ENCODE data around the gene PCDH12.

The PCDH12 gene

DNA sequence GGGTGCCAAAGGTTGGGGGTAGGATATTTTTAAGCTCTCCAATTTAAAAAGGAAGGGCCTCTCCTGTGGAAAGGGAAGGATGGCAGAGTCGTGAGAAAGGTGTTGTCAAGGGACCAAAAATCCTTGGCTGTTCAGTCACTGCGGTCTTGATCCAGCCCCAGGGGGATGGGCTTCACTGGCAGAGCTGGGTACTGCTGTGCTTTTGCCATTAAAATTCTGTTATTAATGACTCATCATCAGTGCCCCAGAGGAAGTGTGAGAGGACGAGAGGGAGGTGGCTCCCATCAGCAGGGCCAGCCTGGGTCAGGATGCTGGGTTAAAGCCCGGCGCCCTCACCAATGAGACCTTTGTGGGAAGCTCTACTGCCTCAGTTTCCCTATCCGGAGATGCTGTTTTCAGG, 16.7 kb downstream of the PCDH12 start:
- DNase-seq (ENCODE audit: extremely low read depth in 1 of 2, low read depth in 1 of 2) = no peak

DNA sequence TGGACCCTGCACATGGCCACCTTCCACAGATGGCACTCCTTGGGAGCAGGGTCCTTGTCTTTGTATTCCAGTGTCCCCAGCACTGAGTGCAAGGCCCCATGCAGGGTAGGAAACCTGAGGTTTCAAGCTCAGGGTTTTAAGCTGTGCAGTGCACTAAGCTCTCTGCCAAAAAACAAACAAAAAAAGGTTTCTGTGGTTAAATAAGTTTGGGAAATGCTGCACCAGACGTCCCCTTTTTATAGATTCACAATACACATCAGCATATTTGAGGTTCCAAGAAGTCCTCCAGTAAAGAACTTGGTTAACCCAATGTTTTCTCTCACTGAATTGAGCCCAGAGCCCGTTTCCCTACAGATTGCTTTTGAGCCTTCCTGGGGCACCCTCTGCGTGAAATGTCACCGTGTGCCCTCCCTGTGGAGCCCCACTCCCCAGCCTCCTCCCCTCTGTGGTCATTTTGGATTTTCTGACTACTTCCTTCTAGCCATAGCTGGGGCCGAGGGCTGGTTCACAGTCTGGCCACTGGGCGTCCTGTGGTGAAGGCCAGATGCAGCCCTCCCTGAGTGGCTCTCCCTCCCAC, 17.2 kb downstream of the PCDH12 start:
- DNase-seq (ENCODE audit: extremely low read depth in 1 of 2, low read depth in 1 of 2) = no peak

DNA sequence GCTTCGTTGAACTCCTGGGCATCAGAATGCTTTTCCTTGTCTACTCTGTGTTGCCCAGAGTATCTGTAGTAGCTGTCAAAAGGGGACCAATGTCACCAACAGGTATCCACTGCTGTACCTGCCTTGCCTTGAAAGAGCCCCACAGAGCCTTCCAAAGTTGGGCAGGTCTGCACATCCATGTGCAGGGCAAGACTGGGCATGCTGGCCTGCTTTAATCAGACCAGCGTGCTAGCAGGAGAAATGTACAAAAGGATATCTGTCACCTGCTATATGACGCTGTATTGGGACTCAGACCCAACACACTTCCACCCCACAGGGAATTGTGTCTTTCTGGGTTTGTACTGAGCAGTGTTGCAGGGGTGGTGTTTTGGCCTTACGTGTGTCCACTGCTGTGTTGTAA, 22.5 kb downstream of the PCDH12 start:
- DNase-seq (ENCODE audit: extremely low read depth in 1 of 2, low read depth in 1 of 2) = no peak

DNA sequence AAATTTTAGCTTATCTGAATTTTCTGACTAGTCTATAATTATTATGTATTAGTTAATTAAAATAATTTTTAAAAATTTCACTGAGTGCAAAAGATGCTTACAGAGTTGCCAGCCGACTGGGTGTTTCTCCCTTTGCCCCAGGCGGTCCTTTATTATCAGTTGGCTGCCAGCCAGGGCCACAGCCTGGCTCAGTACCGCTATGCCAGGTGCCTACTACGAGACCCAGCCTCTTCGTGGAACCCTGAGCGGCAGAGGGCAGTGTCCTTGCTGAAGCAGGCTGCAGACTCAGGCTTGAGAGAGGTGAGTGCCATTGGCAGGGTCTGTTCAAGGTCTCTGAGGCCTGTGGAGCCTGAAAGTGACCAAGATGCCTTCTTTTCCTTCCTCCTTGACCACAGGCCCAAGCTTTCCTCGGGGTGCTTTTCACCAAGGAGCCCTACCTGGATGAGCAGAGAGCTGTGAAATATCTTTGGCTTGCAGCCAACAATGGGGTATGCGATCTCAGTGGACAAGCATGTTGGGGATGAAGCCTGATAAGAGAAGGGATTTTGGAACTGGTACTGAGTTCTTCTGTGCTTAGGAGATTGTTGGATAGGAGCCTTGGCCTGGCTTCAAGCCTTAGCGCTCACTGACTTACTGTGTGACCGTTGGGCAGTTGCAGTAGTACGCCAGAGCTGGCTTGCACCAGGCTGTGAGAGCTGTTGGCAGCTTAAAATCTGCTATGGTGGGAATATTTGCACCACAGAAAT, 23.7 kb downstream of the PCDH12 start:
- DNase-seq (ENCODE audit: extremely low read depth in 1 of 2, low read depth in 1 of 2) = no peak

DNA sequence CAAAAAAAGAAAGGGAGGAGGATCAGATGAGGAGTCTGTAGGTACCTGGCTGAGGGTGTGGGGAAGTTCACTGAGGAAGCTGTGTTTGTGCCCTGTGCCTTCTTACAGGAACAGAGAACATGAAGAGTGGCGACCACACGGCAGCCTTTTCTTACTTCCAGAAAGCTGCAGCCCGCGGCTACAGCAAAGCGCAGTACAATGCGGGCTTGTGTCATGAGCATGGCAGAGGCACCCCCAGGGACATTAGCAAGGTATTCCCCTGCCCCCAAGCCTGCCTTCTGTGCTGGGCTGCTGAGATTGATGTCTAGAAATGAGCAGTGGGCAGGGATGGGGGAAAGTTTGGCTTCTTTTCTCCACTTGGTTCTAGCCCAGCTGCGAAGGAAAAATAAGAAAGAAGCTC, 24.9 kb downstream of the PCDH12 start:
- DNase-seq (ENCODE audit: extremely low read depth in 1 of 2, low read depth in 1 of 2) = no peak

DNA sequence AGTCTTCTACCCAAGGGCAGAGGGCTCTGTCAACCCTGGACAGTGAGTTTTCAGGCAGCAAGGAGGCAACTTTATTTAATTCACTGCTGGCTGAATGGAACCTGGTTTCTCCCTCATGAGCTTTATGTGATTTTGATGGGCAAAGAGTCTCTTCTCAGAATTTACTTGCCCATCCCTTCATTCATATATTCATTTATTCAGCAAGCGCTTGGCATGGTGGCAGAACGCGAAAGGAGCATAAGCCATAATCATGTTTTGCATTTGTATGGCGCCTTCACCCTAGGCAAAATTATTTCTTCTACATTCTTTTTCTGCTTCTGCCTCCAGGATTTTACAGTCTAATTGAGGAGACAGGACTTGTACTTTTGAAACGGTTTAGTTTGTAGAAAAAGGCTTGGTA, 26.3 kb downstream of the PCDH12 start:
- DNase-seq (ENCODE audit: extremely low read depth in 1 of 2, low read depth in 1 of 2) = no peak

DNA sequence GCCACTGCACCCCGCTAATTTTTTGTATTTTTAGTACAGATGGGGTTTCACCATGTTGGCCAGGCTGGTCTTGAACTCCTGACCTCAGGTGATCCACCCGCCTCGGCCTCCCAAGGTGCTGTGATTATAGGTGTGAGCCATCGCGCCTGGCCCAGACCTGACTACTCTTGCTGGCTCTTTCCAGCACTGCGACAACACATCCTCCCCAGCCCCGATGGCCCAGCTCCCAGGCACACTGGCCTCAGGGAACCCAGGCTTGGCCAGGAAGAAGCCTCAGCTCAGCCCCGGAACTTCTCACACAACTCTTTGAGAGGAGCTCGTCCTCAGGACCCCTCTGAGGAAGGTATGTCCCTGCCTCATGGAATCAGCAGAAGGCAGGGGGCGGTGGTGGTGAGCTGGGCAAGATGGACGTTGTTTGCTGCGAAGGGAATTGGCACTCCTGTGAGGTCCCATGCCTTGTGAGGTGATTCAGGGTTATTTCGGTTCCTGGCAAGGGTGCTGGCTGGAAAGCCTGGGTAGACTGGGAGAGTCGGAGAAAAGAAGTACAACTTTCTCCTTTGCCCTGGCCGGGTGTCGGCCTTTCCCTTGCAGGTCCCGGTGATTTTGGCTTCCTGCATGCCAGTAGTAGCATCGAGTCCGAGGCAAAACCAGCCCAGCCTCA, 28.5 kb downstream of the PCDH12 start:
- no peak for DNase-seq (ENCODE audit: extremely low read depth in 1 of 2, low read depth in 1 of 2)

DNA sequence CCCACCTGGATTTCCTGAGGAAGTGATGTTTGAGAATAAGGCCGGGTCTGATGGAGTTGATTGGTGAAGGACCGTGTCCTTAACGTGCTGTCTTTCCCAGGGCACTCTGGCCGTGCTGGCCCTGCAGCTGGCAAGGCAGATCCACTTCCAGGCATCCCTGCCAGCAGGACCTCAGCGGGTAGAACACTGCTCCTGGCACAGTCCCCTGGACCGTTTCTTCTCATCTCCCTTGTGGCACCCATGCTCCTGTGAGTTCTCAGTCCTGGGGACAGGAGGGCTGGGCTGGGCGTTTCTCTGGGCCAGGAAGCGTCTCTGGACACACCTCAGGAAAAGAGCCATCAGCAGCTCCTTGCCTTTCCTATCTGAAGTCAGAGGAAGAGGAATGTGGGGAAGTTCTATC, 30.0 kb downstream of the PCDH12 start:
- DNase-seq (ENCODE audit: extremely low read depth in 1 of 2, low read depth in 1 of 2) = no peak

DNA sequence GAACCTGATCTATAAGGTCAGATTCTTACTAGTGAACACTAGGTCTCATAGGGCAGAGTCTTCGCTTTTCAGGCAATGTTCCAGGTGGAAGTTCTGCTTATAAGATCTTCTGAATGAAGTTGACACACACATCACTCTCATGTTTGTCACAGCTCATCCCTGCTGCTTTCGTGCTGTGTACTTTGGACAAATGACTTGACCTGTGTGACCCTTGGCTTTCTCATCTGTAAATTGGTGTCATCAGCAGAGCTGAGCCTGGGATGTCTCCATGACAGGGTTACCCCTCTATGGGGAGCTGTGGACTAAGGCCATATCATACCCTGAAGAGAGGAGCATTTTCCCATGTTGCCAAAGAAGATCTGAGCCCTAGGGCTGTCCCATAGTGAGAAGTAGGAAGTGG, 31.6 kb downstream of the PCDH12 start:
- no peak for DNase-seq (ENCODE audit: extremely low read depth in 1 of 2, low read depth in 1 of 2)

DNA sequence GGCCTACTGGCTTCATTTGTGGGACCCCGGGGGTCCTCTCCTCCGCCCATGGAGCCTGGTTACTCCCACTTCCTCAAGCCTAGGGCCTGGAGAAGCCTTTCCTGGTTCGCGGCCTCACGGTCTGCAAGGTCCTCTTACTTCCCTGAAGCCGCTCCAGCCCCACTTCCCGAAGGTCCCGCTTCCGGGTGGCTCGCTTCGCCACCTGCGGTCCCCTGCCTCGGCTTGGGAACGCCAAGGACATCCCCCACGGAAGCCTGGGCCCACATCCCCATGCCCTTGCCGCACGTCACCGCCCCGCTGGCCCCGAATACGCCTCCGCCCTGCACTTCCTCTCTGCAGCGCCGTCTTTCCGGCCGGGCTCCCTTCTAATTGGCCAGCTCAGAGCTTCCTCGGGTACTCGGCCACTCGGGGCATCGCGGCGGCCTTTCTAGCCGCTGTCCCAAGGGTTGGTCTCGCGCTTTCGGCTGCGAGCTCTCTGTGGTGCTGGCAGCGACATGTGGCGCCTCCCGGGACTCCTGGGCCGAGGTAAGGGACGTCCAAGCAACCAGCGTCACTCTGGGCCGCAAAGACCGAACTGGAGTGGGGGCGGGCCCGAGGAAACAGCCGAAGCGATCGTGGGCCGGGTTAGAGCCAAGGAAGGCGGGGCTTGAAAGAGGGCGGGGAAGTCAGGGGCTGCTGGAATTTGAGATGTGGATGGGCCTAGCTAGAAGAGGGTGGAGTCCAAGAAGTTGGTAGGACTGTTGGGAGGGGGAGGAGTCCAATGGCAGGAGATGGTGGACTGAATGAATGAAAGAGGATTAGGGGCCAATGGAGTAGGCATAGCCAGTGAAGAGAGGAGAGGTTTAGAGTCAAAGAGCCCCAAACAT, 34.3 kb downstream of the PCDH12 start, which contains the start of gene DELE1:
Gene DELE1 (plus strand): TSS at position 424 of the 866 bp plus-strand sequence. CDS start 71 bp downstream, at position 495.
- peak; percentile 78 to 98 for DNase-seq (ENCODE audit: extremely low read depth in 1 of 2, low read depth in 1 of 2)

DNA sequence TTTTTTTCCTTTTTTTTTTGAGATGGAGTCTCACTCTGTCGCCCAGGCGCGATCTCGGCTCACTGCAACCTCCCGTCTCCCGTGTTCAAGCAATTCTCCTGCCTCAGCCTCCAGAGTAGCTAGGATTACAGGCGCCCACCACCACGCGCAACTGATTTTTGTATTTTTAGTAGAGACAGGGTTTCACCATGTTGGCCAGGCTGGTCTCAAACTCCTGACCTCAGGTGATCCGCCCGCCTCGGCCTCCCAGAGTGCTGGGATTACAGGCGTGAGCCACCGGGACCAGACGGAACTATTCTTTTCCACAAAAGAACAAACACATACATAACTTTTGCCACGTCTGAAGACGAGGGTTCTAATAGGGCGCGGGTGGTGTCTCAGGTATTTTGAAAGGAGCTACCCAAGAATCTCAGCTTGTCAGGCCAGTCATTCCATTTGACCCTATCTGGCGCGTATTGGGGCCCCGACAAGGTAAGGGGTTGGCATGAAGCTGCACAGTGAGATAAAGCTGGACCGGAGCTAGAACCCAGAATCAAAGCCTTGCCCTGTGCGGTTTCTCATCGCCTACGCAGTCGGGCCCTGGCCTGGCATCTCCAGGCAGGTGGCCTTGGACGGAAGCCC, 35.1 kb downstream of the PCDH12 start:
- DNase-seq (ENCODE audit: extremely low read depth in 1 of 2, low read depth in 1 of 2) = peak in 1 of 2 donors; percentile 7

DNA sequence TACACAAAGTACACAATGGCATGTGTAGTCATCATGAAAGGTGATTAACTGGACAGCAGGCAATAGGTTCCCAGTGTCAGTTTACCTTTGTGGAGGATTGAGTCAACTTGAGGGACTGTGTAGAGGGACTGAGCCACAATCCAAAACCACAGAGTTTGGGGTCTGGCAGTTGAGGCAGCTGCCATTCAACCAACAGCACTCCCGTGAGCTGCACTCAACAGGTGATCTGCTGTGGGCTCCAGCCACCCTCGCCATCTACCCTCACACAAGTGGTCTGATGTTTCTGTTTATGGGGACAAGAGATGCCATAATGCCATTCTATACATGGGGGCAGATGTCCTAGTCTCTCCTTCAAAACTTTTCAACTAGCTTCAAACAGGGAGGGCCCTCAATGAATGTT, 37.2 kb downstream of the PCDH12 start:
- no peak for DNase-seq (ENCODE audit: extremely low read depth in 1 of 2, low read depth in 1 of 2)

DNA sequence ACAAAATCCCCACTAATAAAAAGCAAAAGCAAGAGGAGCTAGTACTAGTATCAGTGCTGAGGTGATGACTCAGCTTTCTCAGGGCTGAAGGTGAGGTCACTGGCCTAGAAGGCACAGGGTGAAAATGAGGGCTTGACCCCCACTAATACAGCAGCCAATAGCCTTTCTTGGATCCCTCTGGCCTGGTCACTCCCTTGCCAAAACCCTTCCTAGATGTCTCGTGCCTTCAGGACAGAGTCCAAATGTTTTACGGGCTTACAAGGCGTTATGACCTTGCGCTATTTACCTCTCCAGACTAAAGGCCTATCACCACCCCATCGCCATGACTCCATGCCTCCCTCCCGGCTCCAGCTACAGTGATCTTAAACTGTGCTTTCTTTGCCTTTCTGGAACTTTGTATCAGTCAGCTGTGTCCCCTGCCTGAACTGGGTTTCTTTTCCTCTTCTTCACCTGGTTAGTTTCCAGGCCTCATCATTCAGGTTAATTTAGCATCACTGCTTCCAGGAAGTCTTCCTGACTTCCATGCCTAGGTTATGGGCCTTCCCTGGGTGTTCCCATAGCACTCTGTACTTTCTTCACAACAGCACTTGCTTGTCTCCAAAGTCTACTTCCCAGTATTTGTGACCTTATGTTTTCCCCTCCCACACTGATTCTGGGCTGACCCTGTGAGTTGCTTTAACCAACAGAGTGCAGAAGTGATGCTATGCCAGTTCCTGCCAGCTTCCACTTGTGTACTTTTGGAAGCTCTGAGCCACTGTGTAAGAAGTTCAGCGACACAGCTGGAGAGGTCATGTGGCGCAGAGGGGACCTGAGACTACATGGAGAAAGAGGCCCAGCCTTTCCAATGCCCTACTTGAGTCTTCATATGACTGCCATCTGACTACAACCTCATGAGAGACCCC, 38.5 kb downstream of the PCDH12 start:
- no peak for DNase-seq (ENCODE audit: extremely low read depth in 1 of 2, low read depth in 1 of 2)

DNA sequence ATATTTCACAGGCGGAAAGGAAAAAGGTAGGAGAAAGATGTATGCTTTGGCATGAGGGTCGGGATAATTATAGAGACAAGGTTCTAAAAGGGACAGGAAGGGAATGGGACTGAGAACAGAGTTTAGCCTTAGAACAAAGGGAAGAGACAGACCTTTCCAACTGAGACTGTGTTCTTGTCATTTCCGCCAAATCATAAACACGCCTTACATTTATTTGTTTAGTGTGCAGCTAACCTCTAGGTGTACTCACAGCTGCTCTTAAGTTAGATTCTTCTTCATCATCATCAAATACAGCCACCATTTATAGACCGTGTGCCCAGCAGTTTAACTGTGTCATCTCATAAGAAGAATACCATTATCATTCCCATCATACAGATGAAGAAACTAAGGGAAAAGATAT, 40.2 kb downstream of the PCDH12 start:
- DNase-seq (ENCODE audit: extremely low read depth in 1 of 2, low read depth in 1 of 2) = no peak

DNA sequence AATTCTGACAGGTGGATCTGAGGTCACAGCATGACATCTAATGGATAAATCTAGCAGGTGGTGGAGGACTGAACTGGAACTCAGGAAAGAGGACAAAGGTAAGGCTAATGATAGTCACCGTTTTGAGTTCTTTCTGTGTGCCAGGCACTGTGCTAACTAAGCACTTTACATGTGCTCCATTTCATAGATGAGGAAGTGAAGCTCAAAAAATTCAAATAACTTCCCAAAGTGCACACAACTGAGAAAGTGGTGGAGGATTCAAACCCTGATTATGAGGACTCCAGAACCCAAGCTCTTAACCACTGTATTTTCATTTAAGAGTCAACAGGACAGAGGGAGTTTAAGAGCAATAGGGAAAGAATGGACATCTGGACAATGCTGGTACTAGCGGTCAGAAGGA, 41.5 kb downstream of the PCDH12 start:
- DNase-seq (ENCODE audit: extremely low read depth in 1 of 2, low read depth in 1 of 2) = no peak

DNA sequence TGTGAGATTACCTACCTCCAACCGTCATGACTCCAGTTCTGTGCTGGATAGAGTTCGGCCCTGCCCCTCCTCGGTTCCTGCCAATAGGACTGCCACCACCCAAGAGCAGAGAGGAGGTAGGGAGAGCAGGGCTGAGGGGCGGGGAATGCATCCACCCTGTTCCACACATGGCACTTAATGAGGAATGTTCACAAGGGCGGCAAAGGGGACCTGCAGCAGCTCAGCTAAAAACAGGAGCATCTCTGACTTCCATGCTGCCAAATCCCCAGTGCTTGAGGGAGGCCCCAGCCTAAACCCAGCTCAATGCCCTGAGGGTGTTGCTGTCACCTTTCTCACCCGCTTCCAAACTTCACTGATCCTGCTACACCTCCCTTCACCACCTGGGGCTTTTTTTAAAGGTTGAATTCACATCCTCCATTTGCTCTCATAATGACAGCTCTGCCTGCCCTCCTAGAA, 42.1 kb downstream of the PCDH12 start:
- no peak for DNase-seq (ENCODE audit: extremely low read depth in 1 of 2, low read depth in 1 of 2)

DNA sequence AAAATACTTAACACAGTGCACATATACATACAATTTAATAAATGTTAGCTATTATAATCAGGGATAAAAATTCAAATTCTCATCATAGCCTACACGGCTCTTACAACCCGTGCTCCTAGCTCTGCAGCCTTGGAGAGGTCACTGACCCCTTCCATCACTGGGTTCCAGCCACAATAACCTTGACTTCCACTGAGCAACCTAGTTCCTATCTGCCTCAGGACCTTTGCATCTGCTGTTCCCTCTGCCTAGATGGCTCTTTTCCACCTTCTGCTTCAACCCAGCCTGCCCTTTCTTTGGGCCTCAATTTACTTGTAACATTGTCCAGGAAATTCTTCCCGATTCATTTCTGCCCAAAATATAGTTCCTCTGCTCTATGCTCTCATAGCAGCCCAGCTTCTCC, 43.2 kb downstream of the PCDH12 start:
- no peak for DNase-seq (ENCODE audit: extremely low read depth in 1 of 2, low read depth in 1 of 2)

DNA sequence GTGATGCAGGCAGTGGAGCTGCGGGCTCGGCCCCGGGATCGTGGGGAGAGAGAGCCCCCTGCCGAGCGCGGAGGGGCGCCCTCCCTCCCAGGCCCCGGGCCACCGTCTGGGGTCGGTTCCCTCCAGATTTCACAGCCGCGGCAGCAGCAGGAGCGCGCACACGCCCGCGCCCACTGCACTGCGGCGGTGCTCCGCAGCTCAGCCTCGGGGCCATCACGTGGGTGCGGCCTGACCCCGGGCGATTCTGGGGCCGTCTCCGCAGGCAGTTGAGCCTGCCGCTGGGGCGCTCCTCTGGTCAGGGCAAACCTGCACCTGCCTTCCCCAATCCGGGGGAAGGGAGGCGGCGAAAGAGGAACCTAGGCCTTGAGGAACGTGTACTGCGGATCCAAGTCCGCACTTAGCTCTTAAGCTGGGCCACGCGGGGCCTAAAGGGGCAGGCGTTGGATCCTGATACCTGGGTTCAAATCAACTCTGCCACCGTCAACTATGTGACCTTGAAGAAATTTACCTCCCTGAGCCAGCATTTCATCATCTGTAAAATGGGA, 43.7 kb downstream of the PCDH12 start:
- DNase-seq (ENCODE audit: extremely low read depth in 1 of 2, low read depth in 1 of 2) = no peak

DNA sequence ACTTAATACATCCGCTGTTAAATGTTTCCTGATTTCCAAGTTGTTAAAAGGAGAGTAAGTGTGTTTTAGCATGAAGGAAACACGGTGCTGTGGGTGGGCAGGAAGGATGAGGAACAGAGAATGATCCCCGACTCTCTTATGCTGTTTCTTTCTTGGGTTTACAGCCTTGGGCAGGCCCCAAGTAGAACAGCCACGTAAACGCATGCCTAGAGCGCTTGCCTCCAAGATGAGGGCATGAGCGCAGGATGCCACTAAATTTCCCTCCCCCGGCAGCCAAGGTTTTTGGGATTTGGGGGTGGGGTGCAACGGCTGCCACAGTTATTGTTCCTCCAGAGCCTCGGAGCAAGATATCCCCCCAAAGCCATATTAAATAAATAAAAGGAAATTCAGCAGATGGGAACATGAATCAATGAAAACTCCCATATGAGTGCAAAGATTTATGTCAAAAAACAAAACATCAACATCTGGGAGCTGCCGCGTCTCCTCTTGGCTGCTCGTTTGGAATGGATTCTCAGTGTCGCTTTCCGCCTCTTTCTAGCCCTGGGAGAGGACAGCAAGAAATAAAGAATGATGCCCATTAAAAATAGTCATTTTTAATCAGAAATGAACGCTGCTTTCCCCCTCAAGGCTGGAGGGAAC, 44.3 kb downstream of the PCDH12 start:
- no peak for DNase-seq (ENCODE audit: extremely low read depth in 1 of 2, low read depth in 1 of 2)
